Naive B cell (primary cell): ENCODE results near the gene SSUH2. TPM values are rescaled to one million over a fixed set of nuclear protein-coding genes. Genes with fewer than 3 reads are reported as not detected.

ENCODE experiments used
- ATAC-seq, 2 donors: fragments of 150-1000 bp; cut with Tn5 transposase; 2 replicates each; pipeline ENCODE4 v1.10.0; 2021; ENCODE audit warnings: low read depth in 2 of 2, mild to moderate bottlenecking in 2 of 2, moderate library complexity in 2 of 2
- DNase-seq: peaks from one replicate; pipeline ENCODE4 v3.0.0; 2022
- H3K27ac Mint-ChIP-seq, 6 donors: one replicate each; pipeline ENCODE4 v1.8.0; 2020 to 2022; ENCODE audit warnings: mild to moderate bottlenecking in 6 of 6, mixed read lengths in 6 of 6, moderate library complexity in 5 of 6, inconsistent platforms in 2 of 6
- H3K27me3 Mint-ChIP-seq, 3 donors: one replicate each; pipeline ENCODE4 v1.8.0; 2021 to 2022; ENCODE audit warnings: mixed read lengths in 3 of 3, mild to moderate bottlenecking in 1 of 3
- H3K36me3 Mint-ChIP-seq, 2 donors: one replicate each; pipeline ENCODE4 v1.8.0; 2020 to 2022; ENCODE audit warnings: mixed read lengths in 2 of 2, inconsistent platforms in 1 of 2, mild to moderate bottlenecking in 1 of 2
- H3K4me1 Mint-ChIP-seq, 3 donors: one replicate each; pipeline ENCODE4 v1.8.0; 2020 to 2022; ENCODE audit warnings: mixed read lengths in 3 of 3, inconsistent platforms in 1 of 3, mild to moderate bottlenecking in 1 of 3, moderate library complexity in 1 of 3
- H3K4me3 Mint-ChIP-seq, 8 donors: one replicate each; pipeline ENCODE4 v1.8.0; 2020 to 2022; ENCODE audit warnings: mild to moderate bottlenecking in 8 of 8, mixed read lengths in 8 of 8, moderate library complexity in 8 of 8, inconsistent platforms in 2 of 8
- H3K9me3 Mint-ChIP-seq, 7 donors: one replicate each; pipeline ENCODE4 v1.8.0; 2020 to 2022; ENCODE audit warnings: mixed read lengths in 7 of 7, mild to moderate bottlenecking in 5 of 7, inconsistent platforms in 2 of 7, moderate library complexity in 1 of 7
- polyA plus RNA-seq, 6 donors: library from polyadenylated mRNA; unstranded; fragments of 300-500 nt; fragmentation: Illumina TruSeq; gene quantifications; one replicate each; pipeline ENCODE4 v1.2.3, GENCODE V29; 2021; ENCODE audit warnings: low read depth in 6 of 6

SSUH2 gene
- polyA plus RNA-seq, 6 donors from 2014 or later = not detected

DNA sequence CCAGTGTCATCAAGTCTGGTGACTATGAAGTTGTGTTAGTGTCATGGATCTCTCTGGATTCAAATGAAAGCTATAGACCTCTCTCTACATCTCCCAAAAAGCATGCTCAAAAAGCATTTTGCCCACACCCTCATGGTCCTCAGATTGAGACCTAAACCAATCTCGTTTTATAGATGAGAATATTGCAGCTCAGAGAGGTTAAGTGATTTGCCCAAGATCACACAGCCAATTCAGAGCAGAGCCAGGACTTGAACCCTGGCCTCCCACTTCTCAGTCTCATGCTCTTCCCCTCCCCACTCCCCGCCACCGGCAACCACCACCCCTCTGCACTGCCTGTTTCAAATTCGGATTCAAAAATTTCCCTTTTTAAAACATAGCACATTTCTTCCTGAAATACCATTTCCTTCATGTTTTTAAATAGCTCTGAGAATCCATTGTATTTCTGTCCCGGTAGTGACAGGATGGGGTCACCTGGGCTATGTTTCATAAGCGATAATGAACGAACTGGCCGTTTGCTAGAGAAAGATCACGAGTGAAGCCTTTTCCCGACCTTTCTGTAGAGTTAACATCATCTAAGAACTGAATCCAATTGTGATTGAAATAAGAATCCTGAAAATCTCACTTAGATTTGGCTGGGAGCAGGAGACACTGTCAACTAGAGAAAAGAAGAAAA, 769 bp downstream of the SSUH2 start:
- no peak overlapping the region for H3K27ac Mint-ChIP-seq
- no peak for DNase-seq
- H3K4me3 Mint-ChIP-seq = peak overlapping the region in 1 of 8 donors; percentile 2
- H3K9me3 Mint-ChIP-seq = no peaks in the 10 kb centered on the region
- ATAC-seq = no peak
- H3K36me3 Mint-ChIP-seq = no peaks in the 10 kb centered on the region
- peaks cover 0 to 4% (median 0%) of the 10 kb centered on the region in 3 donors for H3K4me1 Mint-ChIP-seq
- H3K27me3 Mint-ChIP-seq = peaks cover 0 to 20% (median 6%) of the 10 kb centered on the region in 3 donors

DNA sequence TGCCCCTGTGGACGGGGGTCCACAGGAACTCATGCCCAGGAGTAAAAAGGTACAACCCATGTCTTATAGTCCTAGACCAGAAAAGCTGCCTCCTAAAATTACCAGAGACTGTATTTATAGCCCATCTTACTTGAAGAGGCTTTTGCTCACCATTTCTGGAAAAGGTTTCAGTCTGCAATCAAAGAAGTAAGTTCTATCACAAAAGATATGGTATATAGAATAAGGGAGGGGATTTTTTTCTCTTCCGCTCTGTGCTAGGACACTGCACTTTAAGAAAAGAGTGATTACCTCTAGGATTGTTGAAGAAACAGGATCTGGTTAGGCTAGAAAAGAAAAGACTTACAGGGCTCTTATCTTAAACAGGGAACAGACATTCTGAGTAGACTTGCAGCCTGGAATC, 2.6 kb downstream of the SSUH2 start:
- peaks cover 0 to 2% (median 0%) of the 10 kb centered on the region in 7 donors for H3K9me3 Mint-ChIP-seq

DNA sequence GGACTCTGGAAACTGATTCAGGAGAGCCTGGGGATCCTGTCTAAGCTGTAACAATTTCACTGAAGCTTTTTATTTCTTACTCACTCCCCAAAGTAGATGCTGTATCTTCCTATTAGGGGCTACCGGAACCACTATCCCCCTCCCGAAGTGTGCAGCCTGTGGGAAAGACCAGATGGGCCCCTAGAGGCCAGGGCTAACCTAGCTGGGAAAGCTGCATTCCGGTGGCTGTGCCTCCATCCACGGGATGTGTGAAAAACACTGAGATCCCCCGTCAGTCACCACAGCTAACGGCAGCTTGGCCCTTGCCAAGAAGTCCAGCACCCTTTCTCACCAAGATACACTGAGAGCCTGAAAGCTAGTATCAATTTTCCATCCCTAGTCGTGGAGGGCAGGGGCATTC, 3.1 kb downstream of the SSUH2 start:
- peaks cover 3 to 4% (median 3%) of the 10 kb centered on the region in 7 donors for H3K9me3 Mint-ChIP-seq
- no peak overlapping the region for H3K27ac Mint-ChIP-seq
- DNase-seq = no peak
- peaks cover 0 to 20% (median 6%) of the 10 kb centered on the region in 3 donors for H3K27me3 Mint-ChIP-seq
- H3K36me3 Mint-ChIP-seq = peaks cover 4% of the 10 kb centered on the region in 2 donors
- no peak overlapping the region for H3K4me3 Mint-ChIP-seq
- ATAC-seq = no peak
- peaks cover 0 to 4% (median 0%) of the 10 kb centered on the region in 3 donors for H3K4me1 Mint-ChIP-seq

More for the DNA sequence above, 2.6 kb downstream of the SSUH2 start:
- ATAC-seq (no peak), DNase-seq (no peak)
- Mint-ChIP-seq H3K27me3 (peaks cover 0 to 20% (median 6%) of the 10 kb centered on the region in 3 donors), H3K4me1 (peaks cover 0 to 4% (median 0%) of the 10 kb centered on the region in 3 donors), H3K4me3 (peak overlapping the region in 1 of 8 donors; percentile 41), H3K36me3 (no peaks in the 10 kb centered on the region), H3K27ac (no peak overlapping the region)

DNA sequence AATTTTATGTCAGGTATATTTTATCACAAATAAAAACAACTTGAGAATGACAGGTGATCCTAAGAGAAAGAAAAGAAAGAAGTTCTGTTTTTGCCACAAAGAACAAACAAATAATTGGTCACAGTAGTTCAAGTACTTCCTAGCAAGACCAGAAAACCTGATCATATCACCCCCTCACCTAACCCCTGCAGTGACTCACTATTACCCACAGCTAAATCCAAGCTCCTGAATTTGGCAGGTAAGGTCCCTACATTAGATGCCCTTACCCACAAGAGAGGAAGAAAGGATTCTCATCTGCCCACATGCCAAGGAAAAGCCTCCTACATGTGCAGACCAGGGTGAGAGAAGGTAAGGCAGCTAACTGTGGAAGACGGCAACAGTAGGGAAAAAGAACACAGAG, 4.4 kb downstream of the SSUH2 start:
- Mint-ChIP-seq H3K4me1 (peaks cover 0 to 4% (median 0%) of the 10 kb centered on the region in 3 donors), H3K27ac (peak overlapping the region in 2 of 6 donors; percentile 39 to 70), H3K9me3 (peaks cover 3 to 9% (median 5%) of the 10 kb centered on the region in 7 donors), H3K36me3 (peaks cover 7 to 8% of the 10 kb centered on the region in 2 donors), H3K4me3 (no peak overlapping the region), H3K27me3 (peaks cover 0 to 20% (median 6%) of the 10 kb centered on the region in 3 donors)
- DNase-seq = no peak
- no peak for ATAC-seq

DNA sequence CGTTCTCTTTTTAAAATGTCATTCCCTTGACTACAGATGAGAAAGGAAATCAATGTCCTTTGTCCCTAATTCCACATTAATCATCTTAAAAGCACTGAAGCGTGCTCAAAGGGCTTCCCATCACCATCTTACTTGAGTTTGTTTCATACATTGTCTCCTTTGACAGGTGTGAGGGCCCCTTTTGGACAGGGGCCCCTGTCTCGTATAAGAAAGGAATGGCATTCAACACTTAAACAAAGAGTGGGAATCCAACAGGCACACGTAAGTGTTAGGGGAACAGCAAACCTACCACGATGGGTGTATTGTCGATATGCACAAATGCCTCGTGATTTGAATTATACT, 5.0 kb downstream of the SSUH2 start:
- no peak for DNase-seq
- H3K4me3 Mint-ChIP-seq = no peak overlapping the region
- H3K27ac Mint-ChIP-seq = no peak overlapping the region
- H3K4me1 Mint-ChIP-seq = peaks cover 0 to 4% (median 2%) of the 10 kb centered on the region in 3 donors
- peaks cover 0 to 19% (median 6%) of the 10 kb centered on the region in 3 donors for H3K27me3 Mint-ChIP-seq
- H3K9me3 Mint-ChIP-seq = peaks cover 3 to 9% (median 5%) of the 10 kb centered on the region in 7 donors
- ATAC-seq = no peak
- H3K36me3 Mint-ChIP-seq = peaks cover 7 to 8% of the 10 kb centered on the region in 2 donors

DNA sequence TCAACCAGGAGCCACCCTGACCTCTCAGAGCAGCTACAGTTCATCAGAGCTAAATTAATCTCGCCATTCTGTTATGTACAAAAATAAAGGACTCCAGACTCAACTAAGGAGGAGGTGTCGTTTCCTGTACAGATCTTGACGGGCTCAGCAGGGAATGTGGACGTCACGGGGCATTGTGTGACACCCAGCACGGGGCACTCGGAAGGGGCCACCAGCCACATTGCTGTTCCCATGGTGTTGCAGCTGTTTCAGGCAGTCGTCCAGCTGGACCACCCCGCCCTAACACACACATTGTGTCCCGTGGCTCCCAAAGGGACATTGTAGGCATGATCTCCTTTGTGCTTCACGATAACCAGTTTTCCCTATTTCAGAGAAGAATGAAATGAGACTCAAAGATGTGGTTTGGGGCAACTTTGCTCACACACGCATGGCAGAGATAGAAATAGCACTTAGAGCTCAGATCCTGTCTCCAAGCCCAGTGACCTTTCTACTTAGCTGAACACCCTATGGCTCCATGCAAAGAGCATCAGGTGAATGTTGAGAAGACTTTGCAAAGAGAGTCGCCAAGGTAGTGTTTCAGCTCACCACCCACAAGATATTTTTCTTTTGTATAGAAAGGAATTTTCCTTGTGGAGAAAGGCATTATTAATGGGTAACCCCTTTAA, 5.5 kb downstream of the SSUH2 start:
- H3K4me3 Mint-ChIP-seq = no peak overlapping the region
- H3K27ac Mint-ChIP-seq = no peak overlapping the region
- DNase-seq (no peak), ATAC-seq (no peak)
- H3K27me3 Mint-ChIP-seq = peaks cover 0 to 14% (median 6%) of the 10 kb centered on the region in 3 donors
- peaks cover 3 to 9% (median 5%) of the 10 kb centered on the region in 7 donors for H3K9me3 Mint-ChIP-seq
- peaks cover 0 to 2% (median 2%) of the 10 kb centered on the region in 3 donors for H3K4me1 Mint-ChIP-seq
- peaks cover 7 to 8% of the 10 kb centered on the region in 2 donors for H3K36me3 Mint-ChIP-seq

DNA sequence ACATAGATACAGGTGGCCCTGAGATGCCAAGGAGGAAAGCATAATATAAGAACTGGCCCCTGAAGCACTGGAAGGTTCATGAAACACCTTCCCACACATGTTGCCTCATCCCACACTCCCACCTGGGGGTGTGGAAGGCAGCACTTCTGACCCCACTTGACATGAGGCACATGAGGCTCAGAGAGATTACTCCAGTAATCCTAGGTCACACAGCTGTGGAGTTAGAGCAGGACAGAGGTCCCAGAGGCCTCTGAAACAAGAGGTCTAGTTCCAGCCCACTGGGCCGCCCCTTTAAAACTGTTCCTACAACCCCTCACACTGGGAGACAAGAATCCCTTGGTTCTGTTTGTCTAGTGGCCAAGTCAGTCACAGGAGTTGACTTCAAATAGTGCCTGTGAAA, 7.2 kb downstream of the SSUH2 start:
- DNase-seq (no peak), ATAC-seq (no peak)
- Mint-ChIP-seq H3K9me3 (peaks cover 3 to 9% (median 5%) of the 10 kb centered on the region in 7 donors), H3K36me3 (peaks cover 7 to 8% of the 10 kb centered on the region in 2 donors), H3K27ac (no peak overlapping the region), H3K4me1 (peaks cover 0 to 2% (median 0%) of the 10 kb centered on the region in 3 donors), H3K27me3 (peaks cover 0 to 10% (median 6%) of the 10 kb centered on the region in 3 donors), H3K4me3 (no peak overlapping the region)

DNA sequence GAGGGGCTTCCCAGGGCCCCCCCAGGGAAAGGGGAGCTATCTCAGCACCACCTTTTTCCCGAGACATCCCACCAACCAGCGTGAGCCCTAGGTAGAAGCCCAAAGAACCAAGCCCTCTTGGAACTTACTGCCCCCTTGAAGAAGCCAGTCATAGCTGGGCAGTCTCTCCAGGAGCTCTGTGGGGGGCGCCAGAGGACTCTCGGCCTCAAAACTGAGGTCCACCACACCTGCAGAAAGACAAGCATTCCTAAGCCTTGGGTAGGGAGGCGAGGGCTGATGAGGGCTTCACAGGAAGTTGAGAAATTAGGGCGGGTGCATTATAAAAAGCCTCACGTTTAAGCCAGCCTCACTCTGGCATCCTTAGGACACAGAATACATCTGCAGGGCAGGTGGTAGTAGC, 9.0 kb downstream of the SSUH2 start:
- no peak for ATAC-seq
- no peak for DNase-seq
- Mint-ChIP-seq H3K27me3 (peaks cover 0 to 16% (median 10%) of the 10 kb centered on the region in 3 donors), H3K9me3 (peaks cover 3 to 9% (median 5%) of the 10 kb centered on the region in 7 donors), H3K36me3 (peaks cover 7 to 8% of the 10 kb centered on the region in 2 donors), H3K4me1 (peaks cover 0 to 2% (median 0%) of the 10 kb centered on the region in 3 donors), H3K27ac (no peak overlapping the region), H3K4me3 (no peak overlapping the region)

DNA sequence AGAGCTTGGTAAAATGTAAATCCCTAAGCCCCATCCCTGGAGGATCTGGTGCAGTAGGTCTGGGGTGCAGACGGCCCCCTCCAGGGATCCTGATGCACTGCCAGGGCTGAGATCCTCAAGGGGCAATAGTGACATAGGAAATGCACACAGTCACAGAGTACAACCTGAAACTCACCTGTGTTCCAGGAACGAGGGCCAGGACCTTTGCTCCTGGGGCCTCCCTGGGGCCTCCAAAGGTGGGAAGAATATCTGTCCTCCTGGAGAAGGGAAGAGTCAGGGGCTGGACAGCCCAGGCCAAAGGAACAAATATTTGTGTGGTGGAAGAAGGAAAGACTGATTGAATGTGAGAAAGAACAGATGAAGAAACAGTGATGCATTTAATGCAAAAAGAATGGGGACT, 9.5 kb downstream of the SSUH2 start:
- H3K27ac Mint-ChIP-seq = no peak overlapping the region
- peaks cover 7 to 8% of the 10 kb centered on the region in 2 donors for H3K36me3 Mint-ChIP-seq
- ATAC-seq (no peak), DNase-seq (no peak)
- peaks cover 3 to 9% (median 5%) of the 10 kb centered on the region in 7 donors for H3K9me3 Mint-ChIP-seq
- H3K4me1 Mint-ChIP-seq = peaks cover 0 to 2% (median 0%) of the 10 kb centered on the region in 3 donors
- H3K4me3 Mint-ChIP-seq = no peak overlapping the region
- H3K27me3 Mint-ChIP-seq = peaks cover 0 to 11% (median 7%) of the 10 kb centered on the region in 3 donors

DNA sequence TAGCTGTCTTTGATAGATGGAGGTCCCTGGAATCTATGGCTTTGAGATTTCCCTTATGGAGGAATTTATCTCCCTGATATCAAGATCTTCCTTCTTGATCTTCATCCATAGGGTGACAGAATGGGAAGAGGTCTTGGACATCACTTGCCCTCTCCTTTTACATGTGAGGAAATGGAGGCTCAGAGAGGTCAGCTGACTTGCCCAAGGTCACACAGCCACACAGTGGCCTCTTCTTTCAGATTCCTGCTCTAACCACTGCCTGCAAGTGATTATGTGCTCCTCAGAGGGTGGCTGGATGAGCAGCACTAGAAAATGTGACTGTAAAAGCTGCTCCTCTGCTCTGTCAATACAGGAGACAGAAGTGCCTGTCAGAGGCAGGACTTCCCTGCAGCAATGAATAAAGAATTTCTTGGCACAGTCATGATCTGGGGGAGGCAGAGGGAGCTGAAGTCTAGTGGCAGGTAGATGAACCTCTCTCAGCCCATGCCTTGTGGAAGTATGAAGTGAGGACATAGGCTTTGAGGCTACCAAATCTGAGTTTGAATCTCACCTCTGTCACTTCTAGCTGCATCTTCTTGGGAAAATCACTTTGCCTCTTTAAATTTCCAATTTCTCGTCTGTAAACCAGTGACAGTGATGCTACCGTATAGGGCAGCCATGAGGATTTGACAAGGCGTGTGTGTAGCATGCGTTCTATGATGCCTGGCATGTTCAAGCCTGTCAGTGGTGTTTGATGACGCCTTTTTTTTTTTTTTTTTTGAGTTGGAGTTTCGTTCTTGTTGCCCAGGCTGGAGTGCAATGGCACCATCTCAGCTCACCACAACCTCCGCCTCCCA, 12.0 kb downstream of the SSUH2 start:
- Mint-ChIP-seq H3K9me3 (peaks cover 3 to 9% (median 5%) of the 10 kb centered on the region in 7 donors), H3K36me3 (peaks cover 7 to 8% of the 10 kb centered on the region in 2 donors), H3K27ac (no peak overlapping the region), H3K27me3 (peaks cover 0 to 10% (median 0%) of the 10 kb centered on the region in 3 donors), H3K4me3 (no peak overlapping the region), H3K4me1 (peaks cover 0 to 2% (median 0%) of the 10 kb centered on the region in 3 donors)
- DNase-seq = no peak
- no peak for ATAC-seq

DNA sequence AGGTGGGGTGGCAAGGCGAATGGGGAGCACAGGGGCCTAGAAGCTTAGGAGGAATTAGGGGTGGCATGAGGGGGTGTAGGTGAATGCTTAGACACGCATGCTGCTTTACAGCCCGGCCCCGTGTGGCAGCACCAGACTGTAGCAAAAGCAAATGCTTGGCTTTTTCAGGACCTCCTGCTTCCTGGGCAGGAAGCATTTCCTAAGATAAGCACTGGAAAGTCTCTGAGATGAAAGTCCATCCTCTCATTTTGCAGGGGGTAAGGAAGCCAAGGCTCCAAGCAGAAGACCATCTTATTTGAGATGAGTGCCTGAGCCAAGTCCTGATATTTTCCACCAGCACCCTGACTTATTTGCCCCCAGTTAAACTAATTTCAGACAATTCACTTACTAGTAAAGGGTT, 12.9 kb downstream of the SSUH2 start:
- H3K4me3 Mint-ChIP-seq = no peak overlapping the region
- H3K27ac Mint-ChIP-seq = no peak overlapping the region
- H3K36me3 Mint-ChIP-seq = peaks cover 5 to 6% of the 10 kb centered on the region in 2 donors
- DNase-seq (no peak), ATAC-seq (no peak)
- peaks cover 0 to 2% (median 0%) of the 10 kb centered on the region in 3 donors for H3K4me1 Mint-ChIP-seq
- H3K27me3 Mint-ChIP-seq = peaks cover 0 to 10% (median 0%) of the 10 kb centered on the region in 3 donors
- peaks cover 2 to 6% (median 3%) of the 10 kb centered on the region in 7 donors for H3K9me3 Mint-ChIP-seq

DNA sequence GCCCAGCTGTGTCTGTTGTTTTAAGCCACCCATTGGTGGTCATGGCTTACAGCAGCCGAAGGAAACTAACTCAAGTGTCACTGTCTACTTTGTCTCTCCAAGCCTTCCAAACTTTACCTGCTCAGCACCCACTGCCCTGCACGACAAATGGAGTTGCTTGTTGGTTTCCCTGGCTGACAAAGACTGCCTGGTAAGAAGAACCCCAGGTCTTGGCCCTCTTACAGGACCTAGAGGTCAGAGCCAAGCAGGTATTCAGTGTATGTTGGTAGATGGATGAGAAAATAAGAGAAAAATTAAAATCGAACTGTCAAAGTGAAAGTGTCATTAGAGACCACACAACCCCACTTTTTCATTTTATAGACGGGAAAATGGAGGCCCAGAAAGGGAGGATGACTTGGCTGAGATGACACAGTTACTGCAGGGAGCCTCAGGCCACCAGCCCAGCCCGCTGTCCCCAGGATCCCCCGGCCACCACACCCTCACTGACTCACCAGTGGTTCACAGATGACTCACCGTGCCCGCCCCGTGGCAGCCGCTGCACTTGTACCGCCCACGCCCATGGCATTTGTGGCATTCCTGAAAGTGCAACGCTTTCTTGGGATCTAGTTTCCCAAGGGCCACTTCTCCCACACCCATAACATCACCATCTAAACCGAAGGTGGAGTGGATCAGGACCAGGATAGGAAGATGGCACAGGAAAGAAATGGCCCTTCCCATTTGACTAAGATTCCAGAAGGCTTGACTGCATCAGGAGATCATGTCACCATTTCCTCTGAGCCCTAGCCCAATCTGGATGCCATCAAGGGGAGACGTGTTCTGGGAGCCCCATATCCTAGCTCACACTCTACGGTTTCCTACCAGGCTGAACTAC, 15.2 kb downstream of the SSUH2 start:
- no peak for ATAC-seq
- no peak for DNase-seq
- no peak overlapping the region for H3K27ac Mint-ChIP-seq
- no peaks in the 10 kb centered on the region for H3K36me3 Mint-ChIP-seq
- H3K27me3 Mint-ChIP-seq = peaks cover 0 to 16% (median 0%) of the 10 kb centered on the region in 3 donors
- H3K9me3 Mint-ChIP-seq = no peaks in the 10 kb centered on the region
- H3K4me1 Mint-ChIP-seq = no peaks in the 10 kb centered on the region
- no peak overlapping the region for H3K4me3 Mint-ChIP-seq
